Left ventricle myocardium inferior (tissue), 1 donor: ENCODE measurements around the gene LTB4R2. TPM values are rescaled to one million over a fixed set of nuclear protein-coding genes. Genes with fewer than 3 reads are reported as not detected.
A peak's percentile ranks its signal among the peaks of the same experiment; 100 is the strongest.

Source experiments
- DNase-seq: peaks from one replicate; pipeline ENCODE4 v3.0.0-alpha.2; 2020
- H3K27ac ChIP-seq: fragments of 200-600 bp; replicated peaks from 2 replicates; pipeline ENCODE4 v1.8.0; 2021
- H3K27me3 ChIP-seq: fragments of 200-600 bp; 2 replicates; pipeline ENCODE4 v1.8.0; 2021; ENCODE audit warnings: low read depth
- H3K36me3 ChIP-seq: fragments of 200-600 bp; 2 replicates; pipeline ENCODE4 v1.8.0; 2021
- H3K4me1 ChIP-seq: fragments of 200-600 bp; 2 replicates; pipeline ENCODE4 v1.8.0; 2021
- H3K4me3 ChIP-seq: fragments of 200-600 bp; 2 replicates; pipeline ENCODE4 v1.8.0; 2021; ENCODE audit warnings: mild to moderate bottlenecking, moderate library complexity
- H3K9me3 ChIP-seq: fragments of 200-600 bp; replicated peaks from 2 replicates; pipeline ENCODE4 v1.8.0; 2021
- CTCF ChIP-seq: fragments of 200-600 bp; IDR thresholded peaks from 2 replicates; pipeline ENCODE4 v1.8.0; 2021; ENCODE audit warnings: antibody characterized with exemption, mild to moderate bottlenecking, borderline replicate concordance
- intact Hi-C: fragments of 100-400 bp; cut with micrococcal nuclease; formaldehyde crosslinking; loops from one replicate; pipeline ENCODE4 v1.11.0; 2022
- total RNA-seq: library from RNA; stranded (reverse); fragmentation: NEBNext Ultra II Directional; extraction: Animal tissue kit (Norgen Biotek cat#: 25700); gene quantifications from one replicate; pipeline ENCODE4 v1.2.1, GENCODE V29; 2021
- donor health status: DM: no; HTN: yes; CAD: no; lungs with severe emphysema.

The LTB4R2 gene
- total RNA-seq, 1 donor from 2014 or later = 0.71 TPM

GRCh38 chr14:24330973-24331674 is 21.2 kb downstream of the LTB4R2 start:
- no peak for DNase-seq
- H3K27me3 ChIP-seq = peaks cover 38% of the 10 kb centered on the region
- intact Hi-C loops = loop anchor here (5.0 kb wide), 1 partner anchor 106 kb away; no protein-coding TSS in a partner anchor
- no peak overlapping the region for H3K27ac ChIP-seq
- peaks cover 40% of the 10 kb centered on the region for H3K4me1 ChIP-seq
- no peak overlapping the region for H3K4me3 ChIP-seq
- no peak for TF ChIP-seq CTCF
- H3K36me3 ChIP-seq = peaks cover 6% of the 10 kb centered on the region
- no peaks in the 10 kb centered on the region for H3K9me3 ChIP-seq

GRCh38 chr14:24331731-24332267 is 21.9 kb downstream of the LTB4R2 start:
- TF ChIP-seq CTCF = no peak
- intact Hi-C loops = loop anchor here (5.0 kb wide), 1 partner anchor 106 kb away; no protein-coding TSS in a partner anchor
- no peak for DNase-seq
- Histone ChIP-seq H3K27me3 (peaks cover 45% of the 10 kb centered on the region), H3K4me3 (peak overlapping the region; percentile 78), H3K36me3 (peaks cover 5% of the 10 kb centered on the region), H3K9me3 (no peaks in the 10 kb centered on the region), H3K4me1 (peaks cover 40% of the 10 kb centered on the region), H3K27ac (peak overlapping the region; percentile 95)

GRCh38 chr14:24332268-24332993 is 22.5 kb downstream of the LTB4R2 start:
- Histone ChIP-seq H3K4me1 (peaks cover 40% of the 10 kb centered on the region), H3K9me3 (no peaks in the 10 kb centered on the region), H3K27ac (peak overlapping the region; percentile 95), H3K27me3 (peaks cover 49% of the 10 kb centered on the region), H3K4me3 (peak overlapping the region; percentile 78), H3K36me3 (peaks cover 5% of the 10 kb centered on the region)
- TF ChIP-seq CTCF = peak; percentile 77
- intact Hi-C loops = loop anchor here (5.0 kb wide), 1 partner anchor 105 kb away; no protein-coding TSS in a partner anchor
- peak; percentile 52 for DNase-seq

- peak; percentile 68 for DNase-seq
- Histone ChIP-seq H3K4me1 (peaks cover 59% of the 10 kb centered on the region), H3K27ac (peak within 1 kb of the TSS; percentile 95), H3K36me3 (peaks cover 5% of the 10 kb centered on the region), H3K4me3 (peak within 1 kb of the TSS; percentile 78), H3K9me3 (no peaks in the 10 kb centered on the region), H3K27me3 (peaks cover 72% of the 10 kb centered on the region)
- TF ChIP-seq CTCF = no peak
- intact Hi-C loops = loop anchor here (5.0 kb wide), 1 partner anchor 103 kb away; no protein-coding TSS in a partner anchor
Observed at GRCh38 chr14:24334431-24335291, 24.7 kb downstream of the LTB4R2 start, which contains the start of gene ADCY4. Gene ADCY4, minus strand, starts transcription at chr14:24335071. Its CDS starts 419 bp downstream, at chr14:24334652.
